Kidney tubule cell (primary cell): ENCODE results near the gene MCC.
A peak's percentile ranks its signal among the peaks of the same experiment; 100 is the strongest.
"Not testable (repeated sequence)": the region's sequence is repeated elsewhere in the genome, so short reads cannot be mapped to it uniquely, and the experiment has no call there.

Experiments
- DNase-seq: peaks from one replicate; pipeline ENCODE4 v3.0.0-alpha.2; 2018; ENCODE audit warnings: low spot score

Gene MCC

GRCh38 chr5:113490317-113490716 lies 2.1 kb upstream of the MCC start:
- no peak for DNase-seq

- DNase-seq, result peak; percentile 98
Measured at GRCh38 chr5:113489299-113489698, 1.0 kb upstream of the MCC start.

- DNase-seq, result no peak
Measured at GRCh38 chr5:113488645-113489184, 462 bp upstream of the MCC start.

- DNase-seq, result peak; percentile 37
Measured at GRCh38 chr5:113487416-113487780, 855 bp downstream of the MCC start.

GRCh38 chr5:113480243-113480642 lies 8.0 kb downstream of the MCC start:
- no peak for DNase-seq

- DNase-seq, result no peak
Measured at GRCh38 chr5:113478691-113479090, 9.6 kb downstream of the MCC start.

- DNase-seq, result no peak
Measured at GRCh38 chr5:113474100-113474728, 14.0 kb downstream of the MCC start.

GRCh38 chr5:113463032-113463431 lies 25.2 kb downstream of the MCC start:
- DNase-seq, result no peak

GRCh38 chr5:113457106-113457505 lies 31.1 kb downstream of the MCC start:
- DNase-seq, result not testable (repeated sequence)

GRCh38 chr5:113452941-113453340 lies 35.3 kb downstream of the MCC start:
- no peak for DNase-seq

- no peak for DNase-seq
Measured at GRCh38 chr5:113451797-113452196, 36.5 kb downstream of the MCC start.

GRCh38 chr5:113450929-113451328 lies 37.3 kb downstream of the MCC start:
- DNase-seq, result no peak

- DNase-seq, result no peak
Measured at GRCh38 chr5:113450462-113450861, 37.8 kb downstream of the MCC start.

GRCh38 chr5:113448252-113448651 lies 40.0 kb downstream of the MCC start:
- no peak for DNase-seq

GRCh38 chr5:113447498-113448050 lies 40.7 kb downstream of the MCC start:
- no peak for DNase-seq

- no peak for DNase-seq
Measured at GRCh38 chr5:113446358-113446927, 41.8 kb downstream of the MCC start.

- no peak for DNase-seq
Measured at GRCh38 chr5:113437111-113437510, 51.1 kb downstream of the MCC start.

- DNase-seq, result no peak
Measured at GRCh38 chr5:113435575-113435974, 52.7 kb downstream of the MCC start.

GRCh38 chr5:113434889-113435288 lies 53.4 kb downstream of the MCC start, which contains the start of gene TSSK1B:
Gene TSSK1B (minus strand): TSS chr5:113434989. CDS start chr5:113434839, 150 bp downstream.
- no peak for DNase-seq

GRCh38 chr5:113433862-113434612 lies 54.2 kb downstream of the MCC start:
- DNase-seq, result no peak

- DNase-seq, result no peak
Measured at GRCh38 chr5:113433071-113433470, 55.2 kb downstream of the MCC start.

- DNase-seq, result no peak
Measured at GRCh38 chr5:113427871-113428574, 60.2 kb downstream of the MCC start.
